HepG2 (cell line): ENCODE measurements around the gene TMEM131. TPM values are rescaled to one million over a fixed set of nuclear protein-coding genes. Genes with fewer than 3 reads are reported as not detected.

ENCODE experiments used
- ATAC-seq: fragments of 200-7000 bp; cut with Tn5 transposase; 3 replicates; pipeline ENCODE4 v1.9.1; 2020; ENCODE audit warnings: mild to moderate bottlenecking, moderate library complexity
- BruUV-seq: library from RNA; stranded (reverse); fragments of 400-500 nt; replicated peaks from 2 replicates; lab custom pipeline; 2021; lab: Mats Ljungman, UMichigan
- CTCF ChIA-PET: fragments of 300-600 bp; formaldehyde crosslinking; extraction: SDS; loops from one replicate; lab custom pipeline; 2021; ENCODE audit warnings: low total read pairs, inconsistent platforms, low intra/inter-chr PET ratio; lab: Yijun Ruan, JAX
- POLR2A ChIA-PET: fragments of 350-600 bp; sonication (Branson Sonifier 250); formaldehyde crosslinking; loops from one replicate; lab custom pipeline; 2020; ENCODE audit warnings: antibody characterized with exemption, inconsistent platforms; lab: Yijun Ruan, JAX
- DNase-seq: peaks from one replicate; pipeline ENCODE4 v3.0.0-alpha.2; 2015; ENCODE audit warnings: low spot score
- FAIRE-seq: peaks from 3 replicates; lab custom pipeline; 2011; peaks lifted over from hg19 to GRCh38; lab: Jason Lieb, UNC
- H2AFZ ChIP-seq: one replicate; pipeline ENCODE4 v1.6.1; 2011; ENCODE audit warnings: low read length, inconsistent platforms
- H3K27ac ChIP-seq: fragments of 300-600 bp; 3 replicates; pipeline ENCODE4 v1.8.0; 2011; ENCODE audit warnings: mixed run types, mild to moderate bottlenecking, mixed read lengths, low read length, inconsistent platforms; ENCODE audit not compliant: insufficient read depth; ENCODE audit errors: extremely low read length
- H3K27me3 ChIP-seq, 2 experiments: fragments of 200-600 bp in 1 of 2; 2 replicates in 1 of 2; 3 replicates in 1 of 2; pipeline versions ENCODE4 v1.6.0 to v1.8.0; 2011; ENCODE audit warnings: low read length in 2 of 2, mild to moderate bottlenecking in 2 of 2, moderate library complexity in 2 of 2, inconsistent platforms in 1 of 2; ENCODE audit not compliant: insufficient read depth in 2 of 2, control insufficient read depth in 1 of 2
- H3K36me3 ChIP-seq, 2 experiments: fragments of 200-600 bp in 1 of 2; replicated peaks in 1 of 2; 2 replicates in 1 of 2; 3 replicates in 1 of 2; pipeline versions ENCODE4 v1.5.1 to v1.8.0; 2011; ENCODE audit warnings: low read length in 2 of 2, inconsistent platforms in 1 of 2; ENCODE audit not compliant: insufficient read depth in 2 of 2, control insufficient read depth in 1 of 2
- H3K4me1 ChIP-seq: 2 replicates; pipeline ENCODE4 v1.5.1; 2012; ENCODE audit warnings: low read length, inconsistent platforms; ENCODE audit not compliant: insufficient read depth
- H3K4me2 ChIP-seq: 2 replicates; pipeline ENCODE4 v1.6.0; 2011; ENCODE audit warnings: low read depth, low read length, inconsistent platforms
- H3K4me3 ChIP-seq, 3 experiments: fragments of 200-600 bp in 1 of 3; sonication (generic), shearing (Covaris generic) in 1 of 3; replicated peaks in 1 of 3; 2 replicates each; pipeline ENCODE4 v1.5.1; 2011 to 2016; ENCODE audit warnings: low read length in 3 of 3, inconsistent platforms in 2 of 3, low read depth in 2 of 3, mild to moderate bottlenecking in 2 of 3, control low read depth in 1 of 3, mixed read lengths in 1 of 3; ENCODE audit not compliant: insufficient read depth in 1 of 3
- H3K79me2 ChIP-seq: one replicate; pipeline ENCODE4 v1.6.1; 2011; ENCODE audit warnings: low read length, inconsistent platforms; ENCODE audit not compliant: insufficient read depth
- H3K9ac ChIP-seq: 2 replicates; pipeline ENCODE4 v1.6.0; 2011; ENCODE audit warnings: mild to moderate bottlenecking, low read depth, low read length, inconsistent platforms; ENCODE audit not compliant: insufficient read depth
- H3K9me3 ChIP-seq: 2 replicates; pipeline ENCODE4 v1.5.1; 2012; ENCODE audit warnings: mild to moderate bottlenecking, low read length
- H4K20me1 ChIP-seq: 2 replicates; pipeline ENCODE4 v1.6.0; 2011; ENCODE audit warnings: inconsistent platforms, mild to moderate bottlenecking, low read length, moderate library complexity; ENCODE audit not compliant: insufficient read depth
- ASH2L ChIP-seq: fragments of 300-600, 200-600 bp; sonication (generic); IDR thresholded peaks from 2 replicates; pipeline ENCODE4 v1.7.0; 2017; ENCODE audit warnings: low read depth, mild to moderate bottlenecking, moderate library complexity, mixed read lengths, low read length; ENCODE audit not compliant: insufficient read length
- ATRX ChIP-seq: sonication (generic); formaldehyde crosslinking; IDR thresholded peaks from 2 replicates; pipeline ENCODE4 v1.4.0; 2020; ENCODE audit warnings: missing genetic modification reagents, borderline replicate concordance
- CBX1 ChIP-seq: IDR thresholded peaks from one replicate; pipeline ENCODE4 v1.6.1; 2016; ENCODE audit warnings: antibody characterized with exemption, low read depth
- CBX2 ChIP-seq, 2 experiments: fragments of 200-600 bp in 1 of 2; sonication (generic); formaldehyde crosslinking in 1 of 2; IDR thresholded peaks; 2 replicates each; pipeline versions ENCODE4 v1.7.0 to v1.8.1; 2018 to 2022; ENCODE audit warnings: low read depth in 2 of 2, low read length in 1 of 2, mild to moderate bottlenecking in 1 of 2, missing genetic modification reagents in 1 of 2
- DBP ChIP-seq: sonication (generic); formaldehyde crosslinking; IDR thresholded peaks from 2 replicates; pipeline ENCODE4 v1.4.0; 2020; ENCODE audit warnings: missing genetic modification reagents; ENCODE audit errors: not compliant biosample characterization
- HDAC1 ChIP-seq: sonication (generic); formaldehyde crosslinking; IDR thresholded peaks from 2 replicates; pipeline ENCODE4 v1.5.1; 2020; ENCODE audit warnings: mild to moderate bottlenecking, missing genetic modification reagents
- KDM5B ChIP-seq: sonication (generic); formaldehyde crosslinking; IDR thresholded peaks from 2 replicates; pipeline ENCODE4 v1.4.0; 2020; ENCODE audit warnings: missing genetic modification reagents, mild to moderate bottlenecking, borderline replicate concordance
- POGK ChIP-seq: sonication (generic); formaldehyde crosslinking; conservative IDR thresholded peaks from 2 replicates; pipeline ENCODE4 v1.8.0; 2022; ENCODE audit warnings: mild to moderate bottlenecking, moderate library complexity, missing genetic modification reagents
- POLR2A ChIP-seq, 2 experiments: IDR thresholded peaks; 2 replicates each; pipeline ENCODE4 v1.6.1; 2011; ENCODE audit warnings: low read depth in 2 of 2, low read length in 2 of 2, mild to moderate bottlenecking in 1 of 2, moderate library complexity in 1 of 2; ENCODE audit not compliant: insufficient read depth in 1 of 2
- POLR2AphosphoS5 ChIP-seq: IDR thresholded peaks from 2 replicates; pipeline ENCODE4 v1.6.1; 2012; ENCODE audit warnings: low read depth, low read length
- ZGPAT ChIP-seq: IDR thresholded peaks from 2 replicates; pipeline ENCODE4 v1.6.1; 2016; ENCODE audit warnings: mild to moderate bottlenecking
- ZNF264 ChIP-seq: sonication (generic); formaldehyde crosslinking; IDR thresholded peaks from 2 replicates; pipeline ENCODE4 v1.4.0; 2020; ENCODE audit warnings: missing genetic modification reagents
- ZNF552 ChIP-seq: sonication (generic); formaldehyde crosslinking; IDR thresholded peaks from 2 replicates; pipeline ENCODE4 v1.9.0; 2022; ENCODE audit warnings: missing genetic modification reagents, mild to moderate bottlenecking, borderline replicate concordance
- ZNF564 ChIP-seq: sonication (generic); formaldehyde crosslinking; IDR thresholded peaks from 2 replicates; pipeline ENCODE4 v1.8.1; 2023; ENCODE audit warnings: mild to moderate bottlenecking, missing genetic modification reagents
- ZNF878 ChIP-seq: sonication (generic); formaldehyde crosslinking; IDR thresholded peaks from 2 replicates; pipeline ENCODE4 v1.8.1; 2023; ENCODE audit warnings: mild to moderate bottlenecking, missing genetic modification reagents, moderate library complexity
- WGBS: methylation state at CpG from one replicate; pipeline ENCODE4 v1.1.6; 2017; ENCODE audit warnings: low lambda C conversion rate; 5-methylcytosine and 5-hydroxymethylcytosine counted together
- in situ Hi-C: cut with HindIII; loops from 2 replicates; pipeline ENCODE4 v1.10.0; 2017; ENCODE audit warnings: low pct_unique_long_range_greater_than_20kb; ENCODE audit not compliant: extremely low pct_ligation_motif_present
- intact Hi-C: fragments of 100-400 bp; cut with micrococcal nuclease; formaldehyde crosslinking; loops from one replicate; pipeline ENCODE4 v1.10.0; 2022; ENCODE audit not compliant: unreplicated experiment
- polyA plus RNA-seq, 8 experiments: library from polyadenylated mRNA; depleted of rRNA in 3 of 8; stranded (reverse) in 7 of 8; unstranded in 1 of 8; fragments of >200 nt; fragmentation: Illumina TruSeq in 4 of 8; extraction: Trizol in 4 of 8; gene quantifications; 2 replicates each; pipeline versions ENCODE4 v1.2.1 to v1.2.3, GENCODE V29; 2011 to 2016; ENCODE audit warnings: low read depth in 4 of 8, missing spikeins in 1 of 8, mixed read lengths in 1 of 8; ENCODE audit not compliant: insufficient read depth in 1 of 8
- total RNA-seq, 5 experiments: library from RNA; depleted of rRNA; stranded (reverse); fragments of >200 nt; fragmentation: Illumina TruSeq; extraction: Trizol; gene quantifications; 2 replicates each; pipeline ENCODE4 v1.2.3, GENCODE V29; 2016; ENCODE audit warnings: low read depth in 1 of 5

TMEM131 gene
- total and polyA plus RNA-seq, 2 of the 13 experiments (the other 11 are each of a cell fraction or from before 2014, with no cell fraction given) = 17.9 to 19.5 TPM

DNA sequence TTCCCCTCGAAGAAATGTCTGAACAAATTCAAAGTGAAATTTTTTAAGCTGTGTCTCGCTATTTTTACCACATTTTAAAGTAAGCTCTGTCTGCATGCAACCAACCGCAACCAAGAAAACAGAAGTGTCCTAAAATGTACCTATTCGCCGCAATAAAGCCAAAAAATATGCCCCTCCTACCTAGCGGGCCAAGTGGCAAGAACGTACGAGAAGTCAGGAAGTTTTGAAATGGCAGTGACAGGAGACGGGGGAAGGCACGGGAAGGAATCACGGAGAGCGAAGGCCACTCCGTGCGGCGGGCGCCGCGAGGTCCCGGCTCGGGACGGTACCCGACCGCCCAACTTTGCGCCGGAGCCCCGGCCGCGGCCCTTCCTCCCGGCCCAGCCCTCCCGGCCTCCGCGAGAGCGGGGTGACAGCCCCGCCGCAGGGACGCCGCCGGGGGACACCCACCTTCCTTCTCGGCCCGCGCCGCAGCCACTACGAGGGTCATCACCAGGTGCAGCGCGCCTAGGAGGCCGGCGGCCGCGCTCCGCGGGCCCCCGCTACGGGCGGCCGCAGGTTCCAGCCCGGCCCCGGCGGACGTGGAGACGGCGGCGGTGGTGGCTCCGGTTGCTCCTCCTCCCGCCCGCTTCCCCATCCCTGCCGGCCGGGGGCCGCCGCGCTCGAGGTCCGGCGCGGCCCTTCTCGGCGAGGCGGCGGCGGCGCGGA, 568 bp downstream of the TMEM131 start:
- Histone ChIP-seq H3K9me3 (no peaks in the 10 kb centered on the region), H2AFZ (no peak overlapping the region), H3K27me3 (no peaks in the 10 kb centered on the region; a peak in 1 of 5 replicates), H3K36me3 (no peaks in the 10 kb centered on the region), H4K20me1 (peaks cover 41% of the 10 kb centered on the region), H3K4me3 (peak overlapping the region; percentile 86 to 100 (median 98)), H3K27ac (peak overlapping the region; percentile 96), H3K4me2 (peak overlapping the region; percentile 99), H3K9ac (peak overlapping the region; percentile 98), H3K4me1 (peaks cover 75% of the 10 kb centered on the region), H3K79me2 (peaks cover 52% of the 10 kb centered on the region)
- peak; percentile 30 for DNase-seq
- BruUV-seq = no TSS peak
- WGBS = under 1% methylated on average over 49 of the region's 81 CpGs
- ChIA-PET POLR2A (interaction anchor here (0.6 kb wide), 1 partner anchor 12 kb away, joined by 3 read pairs; no protein-coding TSS in a partner anchor), CTCF (no interaction called here)
- peak; percentile 69 for ATAC-seq
- intact Hi-C loops = loop anchor here (2.0 to 10.0 kb wide), 2 partner anchors 188 to 270 kb away; no protein-coding TSS in a partner anchor
- in situ Hi-C loops = no loop called here
- FAIRE-seq = no peak
- no peak for TF ChIP-seq ATRX (CRISPR knock-in tag)
- TF ChIP-seq HDAC1 (CRISPR knock-in tag) = peak; percentile 7; the same call in 1 of the 2 replicates
- TF ChIP-seq CBX1 = peak; percentile 11
- TF ChIP-seq ZGPAT (CRISPR knock-in tag) = no peak
- 0 out of 2 replicates have a peak, but pooled peaks have one; percentile 27 for TF ChIP-seq ZNF552 (CRISPR knock-in tag)
- TF ChIP-seq ZNF878 (CRISPR knock-in tag) = no peak
- peak; percentile 61 for TF ChIP-seq POLR2AphosphoS5
- peak in 1 of 2 experiments; percentile 28; a peak in 1 of 4 replicates for TF ChIP-seq POLR2A (IDR thresholded peaks at IDR 0.05; ENCODE audit: insufficient read depth in 1 of 2, low read depth in 2 of 2, low read length in 2 of 2)
- TF ChIP-seq KDM5B = no peak
- TF ChIP-seq ASH2L = peak; percentile 95
- TF ChIP-seq ZNF564 (CRISPR knock-in tag) = peak; percentile 37; the same call in 1 of the 2 replicates
- no peak for TF ChIP-seq CBX2 (IDR thresholded peaks at IDR 0.05; ENCODE audit: low read depth, low read length)
- TF ChIP-seq CBX2 (CRISPR knock-in tag; IDR thresholded peaks at IDR 0.05; ENCODE audit: low read depth) = 0 out of 2 replicates have a peak, but pooled peaks have one; percentile 45
- TF ChIP-seq DBP (CRISPR knock-in tag) = no peak
- peak; percentile 65; the same call in 1 of the 2 replicates for TF ChIP-seq ZNF264 (CRISPR knock-in tag)
- TF ChIP-seq POGK (CRISPR knock-in tag) = peak; percentile 46; the same call in 1 of the 2 replicates
